Measurements from ENCODE around the gene MPP1.

- TF ChIP-seq, protein P1, sequence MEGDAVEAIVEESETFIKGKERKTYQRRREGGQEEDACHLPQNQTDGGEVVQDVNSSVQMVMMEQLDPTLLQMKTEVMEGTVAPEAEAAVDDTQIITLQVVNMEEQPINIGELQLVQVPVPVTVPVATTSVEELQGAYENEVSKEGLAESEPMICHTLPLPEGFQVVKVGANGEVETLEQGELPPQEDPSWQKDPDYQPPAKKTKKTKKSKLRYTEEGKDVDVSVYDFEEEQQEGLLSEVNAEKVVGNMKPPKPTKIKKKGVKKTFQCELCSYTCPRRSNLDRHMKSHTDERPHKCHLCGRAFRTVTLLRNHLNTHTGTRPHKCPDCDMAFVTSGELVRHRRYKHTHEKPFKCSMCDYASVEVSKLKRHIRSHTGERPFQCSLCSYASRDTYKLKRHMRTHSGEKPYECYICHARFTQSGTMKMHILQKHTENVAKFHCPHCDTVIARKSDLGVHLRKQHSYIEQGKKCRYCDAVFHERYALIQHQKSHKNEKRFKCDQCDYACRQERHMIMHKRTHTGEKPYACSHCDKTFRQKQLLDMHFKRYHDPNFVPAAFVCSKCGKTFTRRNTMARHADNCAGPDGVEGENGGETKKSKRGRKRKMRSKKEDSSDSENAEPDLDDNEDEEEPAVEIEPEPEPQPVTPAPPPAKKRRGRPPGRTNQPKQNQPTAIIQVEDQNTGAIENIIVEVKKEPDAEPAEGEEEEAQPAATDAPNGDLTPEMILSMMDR (IDR thresholded peaks at IDR 0.05) = no peak
- TF ChIP-seq POLR2A (IDR thresholded peaks at IDR 0.05) = no peak
- no peak for TF ChIP-seq POLR2AphosphoS5 (IDR thresholded peaks at IDR 0.05)
- TF ChIP-seq EP300 (IDR thresholded peaks at IDR 0.05) = no peak
Observed at GRCh38 chrX:154812341-154813101, 7.2 kb upstream of the MPP1 start.

Data from upper lobe of left lung (tissue), 4 donors.